SU-DHL-6 (cell line): ENCODE results near the gene CHRNB4.

Experiments
- H2AFZ ChIP-seq: fragments of 200-600 bp; sonication (generic); 2 replicates; pipeline ENCODE4 v1.6.1; 2014; ENCODE audit warnings: low read depth, mild to moderate bottlenecking, moderate library complexity, mixed read lengths, antibody characterized with exemption, low read length; ENCODE audit not compliant: severe bottlenecking
- H3F3A ChIP-seq: fragments of 200-600 bp; shearing (Covaris generic); 2 replicates; pipeline ENCODE4 v1.6.0; 2016; ENCODE audit warnings: antibody characterized with exemption, mild to moderate bottlenecking; ENCODE audit not compliant: insufficient read depth
- H3K27ac ChIP-seq: fragments of 200-600 bp; sonication (generic); 2 replicates; pipeline ENCODE4 v1.5.1; 2016; ENCODE audit warnings: low read depth, mild to moderate bottlenecking, low read length, moderate library complexity, mixed read lengths
- H3K27me3 ChIP-seq: fragments of 200-600 bp; sonication (generic), shearing (Covaris generic); 2 replicates; pipeline ENCODE4 v1.6.0; 2014; ENCODE audit warnings: mild to moderate bottlenecking, low read length
- H3K36me3 ChIP-seq: fragments of 200-600 bp; sonication (generic); 2 replicates; pipeline ENCODE4 v1.6.1; 2014; ENCODE audit warnings: mild to moderate bottlenecking, low read length, mixed read lengths
- H3K4me2 ChIP-seq: fragments of 300-600, 200-600 bp; shearing (Covaris generic), sonication (generic); 2 replicates; pipeline ENCODE4 v1.6.0; 2014; ENCODE audit warnings: low read length, low read depth, mild to moderate bottlenecking; ENCODE audit not compliant: poor library complexity, severe bottlenecking
- H3K4me3 ChIP-seq: fragments of 200-600 bp; sonication (generic); 2 replicates; pipeline ENCODE4 v1.5.1; 2014; ENCODE audit warnings: antibody characterized with exemption, low read length, mild to moderate bottlenecking, mixed read lengths; ENCODE audit not compliant: insufficient read depth, poor library complexity, severe bottlenecking
- H3K79me2 ChIP-seq: fragments of 200-600 bp; sonication (generic); 2 replicates; pipeline ENCODE4 v1.6.1; 2014; ENCODE audit warnings: mild to moderate bottlenecking, low read length, moderate library complexity; ENCODE audit not compliant: insufficient read depth
- H3K9ac ChIP-seq: fragments of 200-600 bp; sonication (generic); 2 replicates; pipeline ENCODE4 v1.7.0; 2014; ENCODE audit warnings: mild to moderate bottlenecking, low read length
- H3K9me2 ChIP-seq: fragments of 200-600 bp; sonication (generic); replicated peaks from 2 replicates; pipeline ENCODE4 v1.6.1; 2014; ENCODE audit warnings: low read length; ENCODE audit not compliant: insufficient read depth
- H3K9me3 ChIP-seq: fragments of 200-600 bp; sonication (generic); 2 replicates; pipeline ENCODE4 v1.6.1; 2014; ENCODE audit warnings: low read length, mixed read lengths; ENCODE audit not compliant: insufficient read depth
- H4K20me1 ChIP-seq: fragments of 200-600 bp; sonication (generic); 2 replicates; pipeline ENCODE4 v1.6.1; 2014; ENCODE audit warnings: low read depth, mild to moderate bottlenecking, antibody characterized with exemption, low read length, moderate library complexity, mixed read lengths
- EZH2phosphoT487 ChIP-seq: fragments of 200-600 bp; sonication (generic), shearing (Covaris generic); conservative IDR thresholded peaks from 2 replicates; pipeline ENCODE4 v1.6.1; 2018; ENCODE audit warnings: mild to moderate bottlenecking, antibody characterized with exemption, low read length, moderate library complexity, mixed read lengths
- TF ChIP-seq, protein P1 (sequence below): fragments of 200-600 bp; sonication (generic); IDR thresholded peaks from one replicate; pipeline ENCODE4 v1.5.1; 2017; ENCODE audit warnings: antibody characterized with exemption, mild to moderate bottlenecking, low read length, moderate library complexity; ENCODE audit not compliant: insufficient read depth, poor library complexity, severe bottlenecking

Gene CHRNB4

DNA sequence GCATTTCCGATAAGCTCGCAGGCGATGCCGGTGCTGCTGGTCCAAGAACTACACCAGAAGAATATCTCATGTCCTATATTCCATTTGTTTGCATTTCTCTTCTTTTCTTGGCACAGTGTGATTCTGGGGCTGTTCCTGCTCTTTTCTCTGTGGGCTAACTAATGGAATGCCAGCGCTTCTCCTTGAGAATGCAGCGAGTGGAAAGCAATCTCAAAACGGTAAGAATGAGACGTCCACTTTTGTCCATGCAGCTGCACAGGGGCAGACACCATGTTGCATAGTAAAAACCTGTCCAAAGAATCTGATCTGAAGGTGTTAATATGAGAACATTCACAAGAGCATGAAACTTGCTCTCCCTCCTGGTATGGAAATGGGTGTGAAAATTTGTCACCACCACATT, 13.7 kb downstream of the CHRNB4 start:
- no peak overlapping the region for H3K4me2 ChIP-seq
- no peak overlapping the region for H3K4me3 ChIP-seq
- no peaks in the 10 kb centered on the region for H3K9me3 ChIP-seq
- no peaks in the 10 kb centered on the region for H3K79me2 ChIP-seq
- TF ChIP-seq, protein P1, sequence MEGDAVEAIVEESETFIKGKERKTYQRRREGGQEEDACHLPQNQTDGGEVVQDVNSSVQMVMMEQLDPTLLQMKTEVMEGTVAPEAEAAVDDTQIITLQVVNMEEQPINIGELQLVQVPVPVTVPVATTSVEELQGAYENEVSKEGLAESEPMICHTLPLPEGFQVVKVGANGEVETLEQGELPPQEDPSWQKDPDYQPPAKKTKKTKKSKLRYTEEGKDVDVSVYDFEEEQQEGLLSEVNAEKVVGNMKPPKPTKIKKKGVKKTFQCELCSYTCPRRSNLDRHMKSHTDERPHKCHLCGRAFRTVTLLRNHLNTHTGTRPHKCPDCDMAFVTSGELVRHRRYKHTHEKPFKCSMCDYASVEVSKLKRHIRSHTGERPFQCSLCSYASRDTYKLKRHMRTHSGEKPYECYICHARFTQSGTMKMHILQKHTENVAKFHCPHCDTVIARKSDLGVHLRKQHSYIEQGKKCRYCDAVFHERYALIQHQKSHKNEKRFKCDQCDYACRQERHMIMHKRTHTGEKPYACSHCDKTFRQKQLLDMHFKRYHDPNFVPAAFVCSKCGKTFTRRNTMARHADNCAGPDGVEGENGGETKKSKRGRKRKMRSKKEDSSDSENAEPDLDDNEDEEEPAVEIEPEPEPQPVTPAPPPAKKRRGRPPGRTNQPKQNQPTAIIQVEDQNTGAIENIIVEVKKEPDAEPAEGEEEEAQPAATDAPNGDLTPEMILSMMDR: no peak
- no peak for TF ChIP-seq EZH2phosphoT487
- H2AFZ ChIP-seq: no peak overlapping the region
- no peaks in the 10 kb centered on the region for H3K27me3 ChIP-seq
- H3F3A ChIP-seq: no peaks in the 10 kb centered on the region
- H4K20me1 ChIP-seq: no peaks in the 10 kb centered on the region
- H3K9me2 ChIP-seq: no peaks in the 10 kb centered on the region
- H3K27ac ChIP-seq: no peak overlapping the region
- no peak overlapping the region for H3K9ac ChIP-seq
- no peaks in the 10 kb centered on the region for H3K36me3 ChIP-seq

DNA sequence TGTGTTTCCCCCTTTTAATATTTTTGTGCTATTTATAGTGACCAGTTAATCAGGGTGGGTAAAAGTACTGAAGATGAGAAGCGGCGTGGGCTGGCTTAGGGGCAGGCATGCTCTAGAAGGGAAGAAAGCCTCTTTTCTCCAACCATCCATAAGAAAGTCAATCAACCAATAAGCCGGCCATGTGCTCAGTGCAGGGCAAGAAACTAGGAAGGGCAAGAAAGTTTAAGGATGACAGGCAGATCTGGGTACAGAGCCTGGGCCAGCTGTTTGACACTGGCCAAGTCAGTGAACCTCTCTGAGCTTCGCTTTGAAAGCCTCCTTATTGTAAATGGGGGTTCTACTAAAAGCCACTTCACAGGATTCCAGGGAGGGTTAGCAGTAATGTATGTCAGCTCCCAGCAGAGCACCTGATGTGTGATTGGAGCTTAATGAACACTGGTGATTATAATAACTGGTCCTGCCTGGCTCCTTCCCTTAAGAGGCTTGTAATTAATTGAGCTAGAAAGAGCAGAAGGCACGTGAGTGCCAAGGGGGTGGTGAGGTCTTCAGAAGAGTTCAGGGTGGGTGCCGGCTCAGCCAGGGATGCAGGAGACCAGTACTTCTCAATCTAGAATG, 14.5 kb downstream of the CHRNB4 start:
- no peak overlapping the region for H3K9ac ChIP-seq
- no peak overlapping the region for H3K4me2 ChIP-seq
- no peaks in the 10 kb centered on the region for H3K79me2 ChIP-seq
- no peaks in the 10 kb centered on the region for H3K9me3 ChIP-seq
- no peaks in the 10 kb centered on the region for H3K27me3 ChIP-seq
- no peak overlapping the region for H3K4me3 ChIP-seq
- TF ChIP-seq, protein P1: no peak
- no peak for TF ChIP-seq EZH2phosphoT487
- H4K20me1 ChIP-seq: no peaks in the 10 kb centered on the region
- H3K36me3 ChIP-seq: no peaks in the 10 kb centered on the region
- H2AFZ ChIP-seq: no peak overlapping the region
- H3K27ac ChIP-seq: no peak overlapping the region
- no peaks in the 10 kb centered on the region for H3K9me2 ChIP-seq
- H3F3A ChIP-seq: no peaks in the 10 kb centered on the region

DNA sequence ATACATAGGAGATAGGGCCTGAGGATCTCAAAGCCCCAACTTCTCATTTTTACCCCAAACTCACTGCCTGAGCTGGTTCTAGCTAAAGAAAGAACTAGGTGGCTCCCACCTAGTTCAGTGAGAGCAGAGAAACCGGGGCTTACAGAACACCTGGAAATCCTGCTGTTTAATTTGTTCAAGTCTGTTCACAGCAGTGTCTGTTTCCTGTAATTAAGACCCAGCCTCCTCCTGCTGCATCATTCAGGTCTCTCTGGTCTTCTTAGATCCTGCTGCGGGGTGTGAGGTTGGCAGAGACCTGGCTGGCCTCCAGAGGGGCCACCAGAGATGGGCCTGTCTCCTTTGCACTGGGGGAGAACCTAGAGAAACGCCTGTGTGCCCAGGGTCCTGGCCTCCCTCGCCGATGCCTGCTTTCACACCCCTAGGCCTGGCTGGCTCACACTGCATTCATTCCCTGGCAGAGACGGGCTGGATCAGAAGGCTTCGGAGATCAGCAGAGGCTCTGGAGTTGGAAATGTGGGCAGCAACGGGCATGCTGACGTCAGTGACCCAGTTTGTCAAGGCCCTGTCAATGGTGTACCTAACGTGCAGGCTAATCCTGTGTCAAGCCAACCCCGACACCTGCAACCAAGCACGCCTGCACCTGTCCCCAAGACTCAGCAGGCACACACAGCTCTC, 15.3 kb downstream of the CHRNB4 start:
- no peak overlapping the region for H2AFZ ChIP-seq
- no peaks in the 10 kb centered on the region for H3K27me3 ChIP-seq
- H3K4me2 ChIP-seq: no peak overlapping the region
- H3K9me2 ChIP-seq: no peaks in the 10 kb centered on the region
- H3F3A ChIP-seq: no peaks in the 10 kb centered on the region
- no peak for TF ChIP-seq EZH2phosphoT487
- TF ChIP-seq, protein P1: no peak
- no peaks in the 10 kb centered on the region for H3K79me2 ChIP-seq
- no peak overlapping the region for H3K4me3 ChIP-seq
- no peaks in the 10 kb centered on the region for H3K36me3 ChIP-seq
- no peak overlapping the region for H3K27ac ChIP-seq
- H4K20me1 ChIP-seq: no peaks in the 10 kb centered on the region
- no peak overlapping the region for H3K9ac ChIP-seq
- H3K9me3 ChIP-seq: no peaks in the 10 kb centered on the region
